ENCODE results near the gene SENP2. TPM values are rescaled to one million over a fixed set of nuclear protein-coding genes. Genes with fewer than 3 reads are reported as not detected.

Gene SENP2
- total RNA-seq (2014; rRNA removed; shearing (Covaris generic)) (19.0 and 20.4 TPM in 2 replicates), polyA plus RNA-seq (2016; fragmentation: Nextera tagmentation; extraction: Ambion mirVana) (20.1 and 22.6 TPM in 2 replicates)

GRCh38 chr3:185585859-185586685 lies at the start of gene SENP2:
SENP2 (plus strand) TSS chr3:185586295; CDS start chr3:185586414, 119 bp downstream.
- peak within 1 kb of the TSS; percentile 91 for H3K27ac ChIP-seq
- H3K4me3 ChIP-seq, result peak within 1 kb of the TSS; percentile 95
- TF ChIP-seq EZH2phosphoT487 (IDR thresholded peaks at IDR 0.05; ENCODE audit: insufficient read depth, low read depth), result no peak
- DNase-seq, result peak; percentile 99
- 1% methylated on average over 51 to 64 of the region's 64 CpGs for WGBS, 2 experiments (ENCODE audit: low coverage in 1 of 2, low lambda C conversion rate in 2 of 2, missing lambda C conversion rate in 2 of 2)
- no peaks in the 10 kb centered on the region for H4K20me1 ChIP-seq (ENCODE audit: insufficient read depth)
- H3K79me2 ChIP-seq (ENCODE audit: insufficient read depth), result peaks cover 45% of the 10 kb centered on the region
- no peaks in the 10 kb centered on the region for H3K9me3 ChIP-seq (ENCODE audit: low read depth)
- H3K36me3 ChIP-seq (ENCODE audit: low read depth), result no peaks in the 10 kb centered on the region
- H3K4me2 ChIP-seq (ENCODE audit: unreplicated experiment), result peak within 1 kb of the TSS; percentile 98
- no peaks in the 10 kb centered on the region for H3K9me2 ChIP-seq (ENCODE audit: insufficient read depth)
- no peaks in the 10 kb centered on the region for H3F3A ChIP-seq (ENCODE audit: insufficient read depth)
- peak within 1 kb of the TSS; percentile 98 for H3K9ac ChIP-seq
- in situ Hi-C loops (cut with MboI), result no loop called here
- H3K27me3 ChIP-seq (replicated peaks; ENCODE audit: insufficient read depth), result no peaks in the 10 kb centered on the region
- peak within 1 kb of the TSS; percentile 100 for H2AFZ ChIP-seq
- peaks cover 16% of the 10 kb centered on the region for H3K4me1 ChIP-seq (ENCODE audit: insufficient read depth)

- H3K4me3 ChIP-seq, result no peak overlapping the region
- no peaks in the 10 kb centered on the region for H3K27me3 ChIP-seq (replicated peaks; ENCODE audit: insufficient read depth)
- no peak overlapping the region for H3K9ac ChIP-seq
- peak overlapping the region; percentile 58 for H2AFZ ChIP-seq
- TF ChIP-seq EZH2 (IDR thresholded peaks at IDR 0.05; ENCODE audit: insufficient read depth, poor library complexity, severe bottlenecking), result no peak
- no peak for TF ChIP-seq EZH2phosphoT487 (IDR thresholded peaks at IDR 0.05; ENCODE audit: insufficient read depth, low read depth)
- DNase-seq, result peak; percentile 80
- H3K9me3 ChIP-seq (ENCODE audit: low read depth), result no peaks in the 10 kb centered on the region
- no peaks in the 10 kb centered on the region for H3K9me2 ChIP-seq (ENCODE audit: insufficient read depth)
- WGBS, 2 experiments (ENCODE audit: low coverage in 1 of 2, low lambda C conversion rate in 2 of 2, missing lambda C conversion rate in 2 of 2), result 37% methylated on average over 9 of the region's 9 CpGs
- H3K79me2 ChIP-seq (ENCODE audit: insufficient read depth), result no peaks in the 10 kb centered on the region
- peak overlapping the region; percentile 28 for H3K4me2 ChIP-seq (ENCODE audit: unreplicated experiment)
- no peaks in the 10 kb centered on the region for H3K36me3 ChIP-seq (ENCODE audit: low read depth)
- peak overlapping the region; percentile 36; the same call in 1 of the 2 replicates for H3K27ac ChIP-seq
- no peaks in the 10 kb centered on the region for H4K20me1 ChIP-seq (ENCODE audit: insufficient read depth)
- in situ Hi-C loops (cut with MboI), result no loop called here
- H3F3A ChIP-seq (ENCODE audit: insufficient read depth), result peaks cover 9% of the 10 kb centered on the region; the same call in 1 of the 2 replicates
- peaks cover 10% of the 10 kb centered on the region for H3K4me1 ChIP-seq (ENCODE audit: insufficient read depth)
Measured at GRCh38 chr3:185537369-185537970, 48.6 kb upstream of the SENP2 start.

- Histone ChIP-seq H3K4me3 (no peak overlapping the region), H3F3A (ENCODE audit: insufficient read depth) (peaks cover 9% of the 10 kb centered on the region; the same call in 1 of the 2 replicates), H2AFZ (no peak overlapping the region), H3K9me2 (ENCODE audit: insufficient read depth) (no peaks in the 10 kb centered on the region), H3K4me2 (ENCODE audit: unreplicated experiment) (no peak overlapping the region), H3K79me2 (ENCODE audit: insufficient read depth) (no peaks in the 10 kb centered on the region), H3K27ac (no peak overlapping the region), H3K27me3 (replicated peaks; ENCODE audit: insufficient read depth) (no peaks in the 10 kb centered on the region), H3K4me1 (ENCODE audit: insufficient read depth) (peaks cover 10% of the 10 kb centered on the region), H3K36me3 (ENCODE audit: low read depth) (no peaks in the 10 kb centered on the region), H3K9ac (no peak overlapping the region), H3K9me3 (ENCODE audit: low read depth) (no peaks in the 10 kb centered on the region), H4K20me1 (ENCODE audit: insufficient read depth) (no peaks in the 10 kb centered on the region)
- 54 to 69% methylated on average over 2 of the region's 2 CpGs for WGBS, 2 experiments (ENCODE audit: low coverage in 1 of 2, low lambda C conversion rate in 2 of 2, missing lambda C conversion rate in 2 of 2)
- no peak for DNase-seq
- in situ Hi-C loops (cut with MboI), result no loop called here
- no peak for TF ChIP-seq EZH2phosphoT487 (IDR thresholded peaks at IDR 0.05; ENCODE audit: insufficient read depth, low read depth)
- no peak for TF ChIP-seq EZH2 (IDR thresholded peaks at IDR 0.05; ENCODE audit: insufficient read depth, poor library complexity, severe bottlenecking)
Measured at GRCh38 chr3:185539934-185540333, 46.2 kb upstream of the SENP2 start.

GRCh38 chr3:185540695-185541094 lies 45.4 kb upstream of the SENP2 start:
- no peak overlapping the region for H3K4me2 ChIP-seq (ENCODE audit: unreplicated experiment)
- in situ Hi-C loops (cut with MboI), result no loop called here
- H3K4me3 ChIP-seq, result no peak overlapping the region
- no peak overlapping the region for H3K27ac ChIP-seq
- H3K9me3 ChIP-seq (ENCODE audit: low read depth), result no peaks in the 10 kb centered on the region
- 10 to 17% methylated on average over 6 to 7 of the region's 7 CpGs for WGBS, 2 experiments (ENCODE audit: low coverage in 1 of 2, low lambda C conversion rate in 2 of 2, missing lambda C conversion rate in 2 of 2)
- no peaks in the 10 kb centered on the region for H3K27me3 ChIP-seq (replicated peaks; ENCODE audit: insufficient read depth)
- H3K79me2 ChIP-seq (ENCODE audit: insufficient read depth), result no peaks in the 10 kb centered on the region
- H3K9me2 ChIP-seq (ENCODE audit: insufficient read depth), result no peaks in the 10 kb centered on the region
- TF ChIP-seq EZH2phosphoT487 (IDR thresholded peaks at IDR 0.05; ENCODE audit: insufficient read depth, low read depth), result no peak
- TF ChIP-seq EZH2 (IDR thresholded peaks at IDR 0.05; ENCODE audit: insufficient read depth, poor library complexity, severe bottlenecking), result no peak
- no peaks in the 10 kb centered on the region for H3K36me3 ChIP-seq (ENCODE audit: low read depth)
- peaks cover 10% of the 10 kb centered on the region for H3K4me1 ChIP-seq (ENCODE audit: insufficient read depth)
- H2AFZ ChIP-seq, result no peak overlapping the region
- DNase-seq, result no peak
- H3F3A ChIP-seq (ENCODE audit: insufficient read depth), result peaks cover 9% of the 10 kb centered on the region; the same call in 1 of the 2 replicates
- H3K9ac ChIP-seq, result no peak overlapping the region
- no peaks in the 10 kb centered on the region for H4K20me1 ChIP-seq (ENCODE audit: insufficient read depth)
